ENCODE data around the gene C1RL.

C1RL gene

GRCh38 chr12:7129872-7130691 lies 21.1 kb upstream of the C1RL start, which contains the start of gene CLSTN3:
CLSTN3 (plus strand) TSS chr12:7130371; CDS start chr12:7130649, 278 bp downstream.
- H3K27me3 Mint-ChIP-seq, result no peaks in the 10 kb centered on the region
- peaks cover 3% of the 10 kb centered on the region for H3K36me3 Mint-ChIP-seq
- H3K9me3 Mint-ChIP-seq, result no peaks in the 10 kb centered on the region
- DNase-seq (ENCODE audit: low spot score in 2 of 2), result peak; percentile 75 to 79
- peak within 1 kb of the TSS; percentile 95 for H3K4me3 Mint-ChIP-seq
- peaks cover 24% of the 10 kb centered on the region for H3K4me1 Mint-ChIP-seq
- ATAC-seq (ENCODE audit: low read depth), result peak; percentile 91
- H3K27ac Mint-ChIP-seq, result peak within 1 kb of the TSS; percentile 54

GRCh38 chr12:7129287-7129871 lies 20.4 kb upstream of the C1RL start:
- ATAC-seq (ENCODE audit: low read depth) (no peak), DNase-seq (ENCODE audit: low spot score in 2 of 2) (no peak)
- H3K27me3 Mint-ChIP-seq, result no peaks in the 10 kb centered on the region
- peak overlapping the region; percentile 95 for H3K4me3 Mint-ChIP-seq
- H3K27ac Mint-ChIP-seq, result peak overlapping the region; percentile 54
- peaks cover 24% of the 10 kb centered on the region for H3K4me1 Mint-ChIP-seq
- H3K36me3 Mint-ChIP-seq, result no peaks in the 10 kb centered on the region
- H3K9me3 Mint-ChIP-seq, result no peaks in the 10 kb centered on the region

DNA sequence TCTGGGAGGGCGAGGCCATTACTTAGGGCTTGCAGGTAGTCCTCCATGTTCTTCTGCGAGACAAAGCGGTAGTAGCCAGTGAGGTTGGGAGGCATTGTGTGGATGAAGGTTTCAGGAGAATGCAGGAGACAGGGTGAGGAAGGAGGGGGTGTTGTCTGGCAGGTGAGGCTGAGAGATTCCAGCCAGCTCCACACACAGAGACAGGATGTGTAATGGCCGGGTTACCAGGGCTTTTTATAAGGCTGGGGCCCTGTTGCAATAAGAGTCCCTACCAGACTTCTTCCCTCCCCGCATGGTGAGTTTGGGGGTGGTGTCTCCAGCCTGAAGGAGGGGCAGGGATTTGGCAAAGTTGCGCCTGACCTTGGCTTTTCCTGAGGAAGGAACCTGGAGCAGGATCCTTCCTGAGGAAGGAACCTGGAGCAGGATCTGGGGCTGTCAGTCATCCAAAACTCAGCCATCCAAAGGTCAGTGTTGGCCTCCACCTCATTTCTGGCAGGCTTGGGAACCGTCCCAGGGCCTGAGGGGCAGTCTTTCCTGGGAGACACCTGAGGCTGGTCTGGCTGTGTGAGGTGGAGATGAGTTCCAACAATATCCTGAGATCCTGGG lies 19.8 kb upstream of the C1RL start, which contains the start of gene RBP5:
RBP5 (minus strand) TSS at position 209 of the 606 bp plus-strand sequence; CDS start at position 95, 114 bp downstream.
- Mint-ChIP-seq H3K9me3 (no peaks in the 10 kb centered on the region), H3K27ac (peak within 1 kb of the TSS; percentile 54), H3K36me3 (no peaks in the 10 kb centered on the region), H3K4me1 (peaks cover 24% of the 10 kb centered on the region), H3K4me3 (peak within 1 kb of the TSS; percentile 95), H3K27me3 (no peaks in the 10 kb centered on the region)
- DNase-seq (ENCODE audit: low spot score in 2 of 2) (no peak), ATAC-seq (ENCODE audit: low read depth) (no peak)

DNA sequence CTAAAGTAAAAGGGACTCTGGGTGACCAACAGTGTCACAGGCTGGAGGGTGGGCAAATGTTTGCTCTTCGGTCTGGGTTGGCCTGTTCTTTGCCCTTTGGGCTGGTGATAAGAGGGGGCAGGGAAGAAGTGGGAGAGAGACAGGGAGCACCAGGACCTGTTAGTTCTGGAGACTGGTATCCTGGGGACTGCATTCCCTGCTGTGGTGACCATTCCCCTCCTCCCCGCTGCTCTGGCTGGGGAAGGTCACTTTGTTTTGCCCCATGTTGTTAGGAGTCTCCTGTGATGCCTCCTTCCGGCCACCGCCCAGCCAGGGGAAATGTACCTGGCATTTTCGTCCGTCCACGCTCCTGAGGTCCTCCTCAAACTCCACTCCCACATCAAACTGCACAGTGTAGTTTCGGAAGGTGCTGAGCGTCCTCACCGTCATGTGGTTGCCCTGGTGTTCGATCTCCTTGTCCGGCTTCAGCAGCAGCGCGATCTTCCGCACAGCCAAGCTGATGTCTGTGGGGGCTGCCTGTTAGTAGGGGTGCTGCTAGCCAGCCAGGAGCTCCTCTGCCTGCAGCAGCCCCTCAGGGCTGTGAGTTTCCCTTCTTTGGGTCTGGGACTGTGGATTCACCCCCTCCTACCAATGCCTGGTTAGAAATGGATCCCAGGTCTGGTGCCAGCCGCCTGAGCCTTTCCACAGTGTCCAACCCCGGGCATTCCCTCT lies 19.1 kb upstream of the C1RL start:
- DNase-seq (ENCODE audit: low spot score in 2 of 2) (no peak), ATAC-seq (ENCODE audit: low read depth) (no peak)
- H3K36me3 Mint-ChIP-seq, result no peaks in the 10 kb centered on the region
- H3K4me3 Mint-ChIP-seq, result peak overlapping the region; percentile 75
- no peaks in the 10 kb centered on the region for H3K9me3 Mint-ChIP-seq
- H3K27me3 Mint-ChIP-seq, result no peaks in the 10 kb centered on the region
- peaks cover 24% of the 10 kb centered on the region for H3K4me1 Mint-ChIP-seq
- no peak overlapping the region for H3K27ac Mint-ChIP-seq

GRCh38 chr12:7125632-7126227 lies 16.7 kb upstream of the C1RL start:
- DNase-seq (ENCODE audit: low spot score in 2 of 2) (no peak), ATAC-seq (ENCODE audit: low read depth) (no peak)
- H3K27me3 Mint-ChIP-seq, result no peaks in the 10 kb centered on the region
- H3K4me1 Mint-ChIP-seq, result peaks cover 2% of the 10 kb centered on the region
- H3K27ac Mint-ChIP-seq, result peak overlapping the region; percentile 7
- peaks cover 2% of the 10 kb centered on the region for H3K36me3 Mint-ChIP-seq
- no peaks in the 10 kb centered on the region for H3K9me3 Mint-ChIP-seq
- no peak overlapping the region for H3K4me3 Mint-ChIP-seq

DNA sequence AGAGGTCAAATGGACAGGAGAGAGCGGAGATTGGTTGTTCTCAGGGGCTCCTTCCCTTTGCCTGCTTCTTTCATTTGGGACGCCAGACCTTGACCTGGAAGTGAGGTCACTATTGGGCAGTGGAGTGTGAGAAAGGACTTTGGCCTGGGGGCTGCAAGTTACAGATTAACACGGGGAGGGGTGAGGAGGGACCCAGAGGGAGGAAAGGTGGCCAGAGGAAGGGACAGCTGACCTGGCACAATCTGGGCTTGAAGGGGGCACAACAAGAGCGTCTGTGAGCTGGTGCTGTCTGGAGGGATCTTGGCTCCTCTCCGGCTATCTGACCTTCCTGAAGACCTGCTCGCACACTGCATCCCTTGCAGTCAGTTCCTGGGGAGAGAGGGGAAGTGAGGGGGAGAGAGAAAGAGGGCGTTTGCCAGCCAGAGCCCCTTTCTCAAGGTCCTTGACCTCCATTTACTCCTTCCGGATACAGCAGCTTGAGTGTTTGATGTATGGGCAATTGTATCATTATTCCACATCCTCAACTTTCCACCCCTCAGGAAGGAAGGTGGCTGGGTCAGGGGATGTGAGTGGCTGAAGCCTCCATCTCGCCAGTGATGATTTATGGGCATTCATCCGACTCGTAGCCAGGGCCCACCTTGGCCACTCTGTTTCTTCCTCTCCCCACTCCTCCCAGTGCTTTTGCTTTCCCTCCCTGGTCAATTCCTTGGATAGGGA lies 14.9 kb upstream of the C1RL start:
- H3K27me3 Mint-ChIP-seq, result no peaks in the 10 kb centered on the region
- peaks cover 2% of the 10 kb centered on the region for H3K36me3 Mint-ChIP-seq
- H3K4me1 Mint-ChIP-seq, result no peaks in the 10 kb centered on the region
- no peaks in the 10 kb centered on the region for H3K9me3 Mint-ChIP-seq
- no peak for DNase-seq (ENCODE audit: low spot score in 2 of 2)
- ATAC-seq (ENCODE audit: low read depth), result no peak
- H3K4me3 Mint-ChIP-seq, result no peak overlapping the region
- H3K27ac Mint-ChIP-seq, result no peak overlapping the region

DNA sequence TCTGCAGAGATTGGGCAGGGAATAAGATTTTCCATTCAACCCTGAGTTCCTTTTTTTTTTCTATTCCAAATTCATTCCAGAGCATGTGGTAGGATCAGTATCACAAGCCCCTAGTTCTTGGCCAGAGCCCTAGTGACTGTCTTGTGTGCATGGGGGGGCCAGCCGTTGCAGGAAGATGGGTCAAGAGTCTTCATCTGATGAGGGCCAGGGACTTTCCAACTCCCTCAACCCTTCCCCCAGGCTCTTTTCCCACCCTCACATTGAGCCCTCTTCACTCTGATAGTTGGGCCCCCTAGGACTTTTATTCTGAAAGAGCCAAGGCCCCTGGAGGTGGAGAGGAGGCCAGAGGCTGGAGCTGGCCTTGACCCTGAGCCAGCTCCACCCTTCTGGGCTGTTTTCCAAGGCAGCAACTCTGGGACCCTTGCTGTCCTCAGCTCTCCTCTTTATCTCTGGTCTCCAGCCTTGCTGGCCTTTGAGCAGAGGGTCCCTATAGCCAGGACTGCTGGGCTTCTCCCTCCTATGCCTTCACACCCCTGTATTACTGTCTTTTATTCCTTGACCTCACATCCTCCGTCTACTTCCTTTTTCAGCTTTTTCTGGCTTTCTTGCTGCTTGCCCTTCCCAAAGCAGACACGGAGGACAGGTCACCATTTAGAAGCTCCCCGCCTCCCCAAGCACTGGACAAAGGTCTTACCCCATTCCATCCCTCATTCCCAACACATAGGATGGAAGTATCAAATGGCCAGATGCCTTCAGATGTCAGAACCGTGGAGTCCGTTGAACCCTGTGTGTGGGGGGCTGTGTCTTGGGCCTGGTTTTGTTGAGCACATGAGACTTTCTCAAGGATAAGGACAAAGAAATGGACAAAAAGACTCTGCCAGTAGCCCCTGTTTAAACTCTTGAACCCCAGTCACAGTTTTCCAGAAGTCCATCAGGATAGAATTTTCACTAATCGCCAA lies 14.1 kb upstream of the C1RL start:
- Mint-ChIP-seq H3K27ac (no peak overlapping the region), H3K36me3 (peaks cover 6% of the 10 kb centered on the region), H3K4me3 (no peak overlapping the region), H3K9me3 (no peaks in the 10 kb centered on the region), H3K4me1 (no peaks in the 10 kb centered on the region), H3K27me3 (no peaks in the 10 kb centered on the region)
- no peak for DNase-seq (ENCODE audit: low spot score in 2 of 2)
- no peak for ATAC-seq (ENCODE audit: low read depth)

DNA sequence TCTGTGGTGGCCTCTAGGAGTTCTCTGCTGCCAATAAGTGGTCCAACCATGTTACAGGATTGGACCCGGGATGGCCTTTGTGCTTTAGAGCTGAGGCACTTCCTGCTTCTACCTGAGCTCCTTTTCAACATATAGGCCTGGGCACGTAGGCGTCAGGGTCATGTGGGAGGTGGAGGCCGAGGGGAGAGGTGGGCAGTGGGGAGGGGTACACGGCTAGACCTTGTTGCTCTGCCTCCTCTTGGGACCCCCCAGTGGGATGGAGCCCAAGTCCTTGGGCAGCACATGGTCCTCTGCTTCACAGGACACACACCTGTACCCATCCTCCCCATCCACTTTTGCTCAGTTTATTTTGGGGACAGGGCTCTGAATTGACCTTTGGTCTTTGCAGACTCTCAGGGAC lies 12.3 kb upstream of the C1RL start:
- no peaks in the 10 kb centered on the region for H3K27me3 Mint-ChIP-seq
- no peak overlapping the region for H3K4me3 Mint-ChIP-seq
- no peaks in the 10 kb centered on the region for H3K4me1 Mint-ChIP-seq
- no peaks in the 10 kb centered on the region for H3K9me3 Mint-ChIP-seq
- DNase-seq (ENCODE audit: low spot score in 2 of 2), result no peak
- no peak overlapping the region for H3K27ac Mint-ChIP-seq
- ATAC-seq (ENCODE audit: low read depth), result no peak
- peaks cover 8% of the 10 kb centered on the region for H3K36me3 Mint-ChIP-seq

DNA sequence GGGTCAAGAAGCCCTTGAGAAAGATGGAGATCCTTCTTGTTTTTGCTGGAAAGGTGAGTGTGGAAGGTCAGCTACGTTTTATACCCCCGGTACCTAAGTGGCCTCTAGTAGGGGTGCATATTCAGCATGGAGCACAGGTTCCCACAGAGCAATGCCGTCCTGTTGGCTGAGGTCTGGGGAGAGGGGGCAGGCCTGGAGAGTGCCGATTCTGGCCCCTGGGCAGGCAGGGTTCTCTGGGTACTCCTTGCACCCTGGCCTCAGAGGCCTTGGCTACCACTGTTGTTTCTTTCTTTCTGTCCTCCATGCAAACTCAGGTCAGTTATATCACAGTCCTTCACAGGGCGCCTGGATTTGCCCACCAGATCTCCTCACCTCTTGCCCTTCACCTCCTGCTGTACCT lies 11.2 kb upstream of the C1RL start:
- no peak overlapping the region for H3K4me3 Mint-ChIP-seq
- no peaks in the 10 kb centered on the region for H3K27me3 Mint-ChIP-seq
- ATAC-seq (ENCODE audit: low read depth), result no peak
- H3K9me3 Mint-ChIP-seq, result no peaks in the 10 kb centered on the region
- DNase-seq (ENCODE audit: low spot score in 2 of 2), result no peak
- H3K27ac Mint-ChIP-seq, result no peak overlapping the region
- H3K4me1 Mint-ChIP-seq, result no peaks in the 10 kb centered on the region
- H3K36me3 Mint-ChIP-seq, result peaks cover 15% of the 10 kb centered on the region

DNA sequence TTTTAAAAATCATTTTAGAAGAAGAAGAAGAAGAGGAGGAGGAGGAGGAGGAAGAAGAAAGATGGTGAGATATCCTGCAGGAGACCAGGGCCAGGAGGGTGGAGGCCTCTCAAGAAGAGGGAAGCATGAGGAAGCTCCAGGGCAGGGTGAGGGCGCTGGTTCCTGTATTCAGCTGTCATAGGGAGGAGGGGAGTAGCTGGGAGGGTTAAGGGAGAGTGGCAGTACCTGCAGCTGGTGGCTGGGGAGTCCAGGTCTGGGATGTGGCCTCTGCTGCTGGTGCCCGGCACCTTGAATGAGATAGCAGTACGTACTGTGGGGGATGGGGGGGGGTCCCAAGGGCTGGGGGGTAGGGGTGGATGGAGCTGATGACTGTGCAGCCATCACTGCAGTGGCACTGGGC lies 9.9 kb upstream of the C1RL start:
- H3K4me3 Mint-ChIP-seq, result no peak overlapping the region
- no peaks in the 10 kb centered on the region for H3K9me3 Mint-ChIP-seq
- no peaks in the 10 kb centered on the region for H3K27me3 Mint-ChIP-seq
- ATAC-seq (ENCODE audit: low read depth) (no peak), DNase-seq (ENCODE audit: low spot score in 2 of 2) (no peak)
- peaks cover 18% of the 10 kb centered on the region for H3K36me3 Mint-ChIP-seq
- H3K4me1 Mint-ChIP-seq, result no peaks in the 10 kb centered on the region
- H3K27ac Mint-ChIP-seq, result no peak overlapping the region

DNA sequence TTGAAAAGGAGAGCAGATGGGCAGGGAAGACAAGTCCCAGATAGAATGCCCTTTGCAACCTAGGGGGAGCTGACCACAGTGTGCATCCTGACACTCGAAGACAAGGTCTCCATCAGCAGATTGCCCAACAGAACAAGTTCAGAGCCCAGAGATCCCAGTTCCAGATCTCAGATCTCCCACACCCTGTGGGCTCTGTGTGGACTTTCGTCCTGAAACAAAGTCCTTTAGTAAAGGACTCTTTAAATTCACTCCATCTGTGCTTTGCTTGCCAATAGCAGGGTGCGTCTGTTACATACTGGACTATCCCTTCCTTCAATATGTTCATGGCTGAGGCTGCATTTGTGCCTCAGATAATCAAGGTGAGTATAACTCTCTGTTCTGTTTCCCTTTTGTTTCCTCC lies 8.7 kb upstream of the C1RL start:
- no peak overlapping the region for H3K4me3 Mint-ChIP-seq
- H3K4me1 Mint-ChIP-seq, result peaks cover 4% of the 10 kb centered on the region
- no peak overlapping the region for H3K27ac Mint-ChIP-seq
- no peaks in the 10 kb centered on the region for H3K27me3 Mint-ChIP-seq
- H3K36me3 Mint-ChIP-seq, result peaks cover 20% of the 10 kb centered on the region
- ATAC-seq (ENCODE audit: low read depth) (no peak), DNase-seq (ENCODE audit: low spot score in 2 of 2) (no peak)
- no peaks in the 10 kb centered on the region for H3K9me3 Mint-ChIP-seq

GRCh38 chr12:7116916-7117315 lies 7.9 kb upstream of the C1RL start:
- no peak for ATAC-seq (ENCODE audit: low read depth)
- peaks cover 20% of the 10 kb centered on the region for H3K36me3 Mint-ChIP-seq

More at GRCh38 chr12:7116916-7117315, 7.9 kb upstream of the C1RL start:
- Mint-ChIP-seq H3K9me3 (no peaks in the 10 kb centered on the region), H3K27me3 (no peaks in the 10 kb centered on the region), H3K27ac (no peak overlapping the region), H3K4me1 (peaks cover 4% of the 10 kb centered on the region), H3K4me3 (no peak overlapping the region)
- no peak for DNase-seq (ENCODE audit: low spot score in 2 of 2)
